ENCODE results near the gene KIF21B.

Gene KIF21B

GRCh38 chr1:201023517-201023902, at the start of gene KIF21B:
Gene KIF21B, minus strand, starts transcription at chr1:201023714. Its CDS starts 331 bp downstream, at chr1:201023383.
- Mint-ChIP-seq H3K4me3 (peak within 1 kb of the TSS; percentile 88), H3K27ac (peak within 1 kb of the TSS; percentile 96), H3K4me1 (ENCODE audit: low read depth) (peaks cover 83% of the 10 kb centered on the region), H3K36me3 (ENCODE audit: low read depth) (peaks cover 6% of the 10 kb centered on the region), H3K9me3 (no peaks in the 10 kb centered on the region), H3K27me3 (no peaks in the 10 kb centered on the region)

GRCh38 chr1:201072922-201073321, 49.4 kb upstream of the KIF21B start:
- Mint-ChIP-seq H3K9me3 (no peaks in the 10 kb centered on the region), H3K27me3 (peaks cover 4% of the 10 kb centered on the region), H3K4me3 (no peak overlapping the region), H3K4me1 (ENCODE audit: low read depth) (no peaks in the 10 kb centered on the region), H3K27ac (no peak overlapping the region), H3K36me3 (ENCODE audit: low read depth) (no peaks in the 10 kb centered on the region)

- Mint-ChIP-seq H3K4me3 (no peak overlapping the region), H3K9me3 (no peaks in the 10 kb centered on the region)
Observed at GRCh38 chr1:201072149-201072548, 48.6 kb upstream of the KIF21B start.

GRCh38 chr1:201069636-201070035, 46.1 kb upstream of the KIF21B start:
- Mint-ChIP-seq H3K36me3 (ENCODE audit: low read depth) (no peaks in the 10 kb centered on the region), H3K27me3 (peaks cover 10% of the 10 kb centered on the region), H3K9me3 (no peaks in the 10 kb centered on the region), H3K4me3 (no peak overlapping the region), H3K27ac (no peak overlapping the region), H3K4me1 (ENCODE audit: low read depth) (no peaks in the 10 kb centered on the region)

More at GRCh38 chr1:201072149-201072548, 48.6 kb upstream of the KIF21B start:
- Mint-ChIP-seq H3K4me1 (ENCODE audit: low read depth) (no peaks in the 10 kb centered on the region), H3K27ac (no peak overlapping the region), H3K36me3 (ENCODE audit: low read depth) (no peaks in the 10 kb centered on the region), H3K27me3 (peaks cover 10% of the 10 kb centered on the region)

- H3K27ac Mint-ChIP-seq = no peak overlapping the region
- H3K9me3 Mint-ChIP-seq = no peaks in the 10 kb centered on the region
- H3K36me3 Mint-ChIP-seq (ENCODE audit: low read depth) = no peaks in the 10 kb centered on the region
- H3K4me1 Mint-ChIP-seq (ENCODE audit: low read depth) = no peaks in the 10 kb centered on the region
- H3K4me3 Mint-ChIP-seq = no peak overlapping the region
- H3K27me3 Mint-ChIP-seq = peaks cover 10% of the 10 kb centered on the region
Observed at GRCh38 chr1:201068976-201069375, 45.5 kb upstream of the KIF21B start.

- H3K4me3 Mint-ChIP-seq = no peak overlapping the region
- H3K4me1 Mint-ChIP-seq (ENCODE audit: low read depth) = no peaks in the 10 kb centered on the region
- no peaks in the 10 kb centered on the region for H3K36me3 Mint-ChIP-seq (ENCODE audit: low read depth)
- no peak overlapping the region for H3K27ac Mint-ChIP-seq
- no peaks in the 10 kb centered on the region for H3K9me3 Mint-ChIP-seq
- peaks cover 10% of the 10 kb centered on the region for H3K27me3 Mint-ChIP-seq
Observed at GRCh38 chr1:201066986-201067385, 43.5 kb upstream of the KIF21B start.

- Mint-ChIP-seq H3K4me3 (no peak overlapping the region), H3K27me3 (peaks cover 10% of the 10 kb centered on the region), H3K9me3 (no peaks in the 10 kb centered on the region), H3K36me3 (ENCODE audit: low read depth) (no peaks in the 10 kb centered on the region), H3K4me1 (ENCODE audit: low read depth) (no peaks in the 10 kb centered on the region), H3K27ac (no peak overlapping the region)
Observed at GRCh38 chr1:201065686-201066085, 42.2 kb upstream of the KIF21B start.

- Mint-ChIP-seq H3K4me1 (ENCODE audit: low read depth) (no peaks in the 10 kb centered on the region), H3K36me3 (ENCODE audit: low read depth) (no peaks in the 10 kb centered on the region), H3K4me3 (no peak overlapping the region), H3K27ac (no peak overlapping the region), H3K27me3 (peaks cover 6% of the 10 kb centered on the region), H3K9me3 (no peaks in the 10 kb centered on the region)
Observed at GRCh38 chr1:201064806-201065205, 41.3 kb upstream of the KIF21B start.

- Mint-ChIP-seq H3K4me3 (no peak overlapping the region), H3K4me1 (ENCODE audit: low read depth) (peaks cover under 1% of the 10 kb centered on the region), H3K9me3 (no peaks in the 10 kb centered on the region), H3K36me3 (ENCODE audit: low read depth) (no peaks in the 10 kb centered on the region), H3K27ac (no peak overlapping the region), H3K27me3 (peaks cover 6% of the 10 kb centered on the region)
Observed at GRCh38 chr1:201063145-201063544, 39.6 kb upstream of the KIF21B start.

- no peaks in the 10 kb centered on the region for H3K36me3 Mint-ChIP-seq (ENCODE audit: low read depth)
- H3K27ac Mint-ChIP-seq = no peak overlapping the region
- peaks cover 3% of the 10 kb centered on the region for H3K27me3 Mint-ChIP-seq
- peaks cover 6% of the 10 kb centered on the region for H3K4me1 Mint-ChIP-seq (ENCODE audit: low read depth)
- H3K9me3 Mint-ChIP-seq = no peaks in the 10 kb centered on the region
- no peak overlapping the region for H3K4me3 Mint-ChIP-seq
Observed at GRCh38 chr1:201062511-201063091, 39.1 kb upstream of the KIF21B start.

GRCh38 chr1:201061886-201062285, 38.4 kb upstream of the KIF21B start:
- no peaks in the 10 kb centered on the region for H3K36me3 Mint-ChIP-seq (ENCODE audit: low read depth)
- no peak overlapping the region for H3K27ac Mint-ChIP-seq
- H3K4me3 Mint-ChIP-seq = no peak overlapping the region
- H3K4me1 Mint-ChIP-seq (ENCODE audit: low read depth) = peaks cover 12% of the 10 kb centered on the region
- no peaks in the 10 kb centered on the region for H3K9me3 Mint-ChIP-seq
- no peaks in the 10 kb centered on the region for H3K27me3 Mint-ChIP-seq

- no peaks in the 10 kb centered on the region for H3K9me3 Mint-ChIP-seq
Observed at GRCh38 chr1:201061049-201061448, 37.5 kb upstream of the KIF21B start.

GRCh38 chr1:201060586-201060985, 37.1 kb upstream of the KIF21B start:
- no peaks in the 10 kb centered on the region for H3K9me3 Mint-ChIP-seq
- no peak overlapping the region for H3K27ac Mint-ChIP-seq
- H3K36me3 Mint-ChIP-seq (ENCODE audit: low read depth) = no peaks in the 10 kb centered on the region
- H3K4me1 Mint-ChIP-seq (ENCODE audit: low read depth) = peaks cover 16% of the 10 kb centered on the region
- no peak overlapping the region for H3K4me3 Mint-ChIP-seq
- no peaks in the 10 kb centered on the region for H3K27me3 Mint-ChIP-seq

More at GRCh38 chr1:201061049-201061448, 37.5 kb upstream of the KIF21B start:
- Mint-ChIP-seq H3K27me3 (no peaks in the 10 kb centered on the region), H3K36me3 (ENCODE audit: low read depth) (no peaks in the 10 kb centered on the region), H3K27ac (no peak overlapping the region), H3K4me1 (ENCODE audit: low read depth) (peaks cover 16% of the 10 kb centered on the region), H3K4me3 (no peak overlapping the region)

- Mint-ChIP-seq H3K4me1 (ENCODE audit: low read depth) (peaks cover 16% of the 10 kb centered on the region), H3K4me3 (no peak overlapping the region), H3K9me3 (no peaks in the 10 kb centered on the region), H3K27ac (no peak overlapping the region), H3K27me3 (no peaks in the 10 kb centered on the region), H3K36me3 (ENCODE audit: low read depth) (no peaks in the 10 kb centered on the region)
Observed at GRCh38 chr1:201059871-201060555, 36.5 kb upstream of the KIF21B start.

- no peaks in the 10 kb centered on the region for H3K9me3 Mint-ChIP-seq
- peaks cover 16% of the 10 kb centered on the region for H3K4me1 Mint-ChIP-seq (ENCODE audit: low read depth)
- H3K4me3 Mint-ChIP-seq = no peak overlapping the region
- no peaks in the 10 kb centered on the region for H3K36me3 Mint-ChIP-seq (ENCODE audit: low read depth)
- no peak overlapping the region for H3K27ac Mint-ChIP-seq
- no peaks in the 10 kb centered on the region for H3K27me3 Mint-ChIP-seq
Observed at GRCh38 chr1:201059401-201059800, 35.9 kb upstream of the KIF21B start.

- no peaks in the 10 kb centered on the region for H3K27me3 Mint-ChIP-seq
- no peak overlapping the region for H3K27ac Mint-ChIP-seq
- no peaks in the 10 kb centered on the region for H3K36me3 Mint-ChIP-seq (ENCODE audit: low read depth)
- peaks cover 28% of the 10 kb centered on the region for H3K4me1 Mint-ChIP-seq (ENCODE audit: low read depth)
- no peak overlapping the region for H3K4me3 Mint-ChIP-seq
- H3K9me3 Mint-ChIP-seq = no peaks in the 10 kb centered on the region
Observed at GRCh38 chr1:201054091-201054543, 30.6 kb upstream of the KIF21B start.
